BLaER1 treated with 17β-estradiol and CSF1 and Interleukin-3, amounts not matched to agents 10 nM and 100 nM (cell line): ENCODE results near the gene RETN.
A peak's percentile ranks its signal among the peaks of the same experiment; 100 is the strongest.

Experiments
- H3K27ac ChIP-seq, 11 experiments: shearing (Covaris generic); formaldehyde crosslinking; 2 replicates each; pipeline ENCODE4 v1.8.1; 2022
- H3K27me3 ChIP-seq, 11 experiments: shearing (Covaris generic); formaldehyde crosslinking; 2 replicates each; pipeline ENCODE4 v1.8.1; 2022
- H3K36me3 ChIP-seq, 11 experiments: shearing (Covaris generic); formaldehyde crosslinking; 2 replicates each; pipeline ENCODE4 v1.8.1; 2022
- H3K4me1 ChIP-seq, 10 experiments: shearing (Covaris generic); formaldehyde crosslinking; 2 replicates each; pipeline ENCODE4 v1.8.1; 2022
- H3K4me2 ChIP-seq, 11 experiments: shearing (Covaris generic); formaldehyde crosslinking; 2 replicates each; pipeline ENCODE4 v1.8.1; 2022
- H3K4me3 ChIP-seq, 10 experiments: shearing (Covaris generic); formaldehyde crosslinking; 2 replicates each; pipeline ENCODE4 v1.8.1; 2022
- H3K9ac ChIP-seq, 11 experiments: shearing (Covaris generic); formaldehyde crosslinking; 2 replicates each; pipeline ENCODE4 v1.8.1; 2022
- H3K9me3 ChIP-seq, 11 experiments: shearing (Covaris generic); formaldehyde crosslinking; replicated peaks in 1 of 11; 2 replicates each; pipeline ENCODE4 v1.8.1; 2022
- H4K20me1 ChIP-seq, 11 experiments: shearing (Covaris generic); formaldehyde crosslinking; 2 replicates each; pipeline ENCODE4 v1.8.1; 2022
- Cebpa-rat ChIP-seq, 11 experiments: shearing (Covaris generic); IDR thresholded peaks; 2 replicates each; pipeline ENCODE4 v1.8.1; 2022

RETN gene

GRCh38 chr19:7661744-7662538, 6.9 kb upstream of the RETN start:
- H3K4me1 ChIP-seq = peaks cover 25 to 54% (median 38%) of the 10 kb centered on the region in 10 experiments
- H3K4me3 ChIP-seq = no peak overlapping the region
- no peaks in the 10 kb centered on the region for H4K20me1 ChIP-seq
- no peak for TF ChIP-seq Cebpa-rat (IDR thresholded peaks at IDR 0.05)
- no peaks in the 10 kb centered on the region for H3K9me3 ChIP-seq
- H3K27me3 ChIP-seq = no peaks in the 10 kb centered on the region
- no peak overlapping the region for H3K27ac ChIP-seq
- H3K36me3 ChIP-seq = no peaks in the 10 kb centered on the region
- H3K9ac ChIP-seq = no peak overlapping the region
- peak overlapping the region in 6 of 11 experiments; percentile 2 to 37 (median 24); a peak in 7 of 22 replicates for H3K4me2 ChIP-seq

DNA sequence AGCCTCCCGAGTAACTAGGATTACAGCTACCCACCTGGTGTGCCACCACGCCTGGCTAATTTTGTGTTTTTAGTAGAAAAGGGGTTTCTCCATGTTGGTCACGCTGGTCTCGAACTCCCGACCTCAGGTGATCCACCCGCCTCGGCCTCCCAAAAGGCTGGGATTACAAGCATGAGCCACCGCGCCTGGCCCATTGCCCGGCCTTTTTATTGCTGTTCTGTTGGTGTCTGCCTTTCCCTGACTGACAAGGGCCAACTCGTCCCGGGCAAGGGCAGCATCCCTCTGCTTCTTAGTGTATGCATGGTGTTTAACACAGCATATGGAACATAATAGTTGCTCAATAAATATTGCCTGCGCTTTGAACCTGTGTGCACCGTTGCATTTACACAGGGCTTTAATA, 6.2 kb upstream of the RETN start:
- H3K27me3 ChIP-seq = no peaks in the 10 kb centered on the region
- H4K20me1 ChIP-seq = no peaks in the 10 kb centered on the region
- H3K27ac ChIP-seq = no peak overlapping the region
- no peaks in the 10 kb centered on the region for H3K36me3 ChIP-seq
- H3K4me2 ChIP-seq = no peak overlapping the region
- no peak overlapping the region for H3K9ac ChIP-seq
- H3K4me3 ChIP-seq = no peak overlapping the region
- H3K4me1 ChIP-seq = peaks cover 18 to 53% (median 31%) of the 10 kb centered on the region in 10 experiments
- H3K9me3 ChIP-seq = no peaks in the 10 kb centered on the region
- no peak for TF ChIP-seq Cebpa-rat (IDR thresholded peaks at IDR 0.05)

- H3K4me3 ChIP-seq = no peak overlapping the region
- H3K9ac ChIP-seq = no peak overlapping the region
- no peaks in the 10 kb centered on the region for H3K9me3 ChIP-seq
- H3K27me3 ChIP-seq = no peaks in the 10 kb centered on the region
- H4K20me1 ChIP-seq = no peaks in the 10 kb centered on the region
- H3K27ac ChIP-seq = no peak overlapping the region
- no peak overlapping the region for H3K4me2 ChIP-seq
- no peaks in the 10 kb centered on the region for H3K36me3 ChIP-seq
- no peak for TF ChIP-seq Cebpa-rat (IDR thresholded peaks at IDR 0.05)
- peaks cover 17 to 53% (median 30%) of the 10 kb centered on the region in 10 experiments for H3K4me1 ChIP-seq
Measured at GRCh38 chr19:7663706-7664105, 5.1 kb upstream of the RETN start.

- Histone ChIP-seq H3K36me3 (no peaks in the 10 kb centered on the region), H3K4me3 (no peak overlapping the region), H3K4me1 (peaks cover 27 to 60% (median 37%) of the 10 kb centered on the region in 10 experiments), H3K27me3 (no peaks in the 10 kb centered on the region), H3K9ac (peak overlapping the region in 1 of 11 experiments; percentile 3; a peak in 1 of 22 replicates), H3K4me2 (peak overlapping the region in 3 of 11 experiments; percentile 6 to 31 (median 16); a peak in 2 of 22 replicates), H3K9me3 (no peaks in the 10 kb centered on the region), H3K27ac (peak overlapping the region in 1 of 11 experiments; percentile 13; a peak in 1 of 22 replicates), H4K20me1 (no peaks in the 10 kb centered on the region)
- TF ChIP-seq Cebpa-rat (IDR thresholded peaks at IDR 0.05) = no peak
Measured at GRCh38 chr19:7665076-7665475, 3.8 kb upstream of the RETN start.

DNA sequence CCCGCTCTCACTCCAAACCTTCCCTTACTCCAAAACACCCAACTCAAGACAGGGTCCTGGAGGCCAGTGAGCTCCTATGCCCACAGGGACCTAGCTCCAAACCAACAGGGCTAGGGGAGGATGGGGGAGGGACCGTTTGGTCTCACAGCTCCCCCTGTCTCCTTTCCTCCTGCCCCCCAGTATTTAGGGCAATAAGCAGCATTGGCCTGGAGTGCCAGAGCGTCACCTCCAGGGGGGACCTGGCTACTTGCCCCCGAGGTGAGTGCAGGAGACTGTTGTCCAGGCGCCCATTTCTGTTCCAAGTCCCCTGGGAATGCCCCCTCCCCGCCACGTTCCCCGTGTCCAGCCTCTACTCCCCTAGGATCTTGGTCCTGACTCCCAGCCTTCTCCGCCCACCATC, 792 bp downstream of the RETN start:
- Histone ChIP-seq H3K27ac (peak overlapping the region in 10 of 11 experiments; percentile 54 to 92 (median 88); a peak in 19 of 22 replicates), H3K4me2 (peak overlapping the region; percentile 84 to 100 (median 97)), H3K36me3 (no peaks in the 10 kb centered on the region), H4K20me1 (no peaks in the 10 kb centered on the region), H3K9me3 (peaks cover 0 to 18% (median 10%) of the 10 kb centered on the region in 11 experiments; a peak in 20 of 22 replicates), H3K9ac (peak overlapping the region in 10 of 11 experiments; percentile 63 to 86 (median 77); a peak in 20 of 22 replicates), H3K4me3 (peak overlapping the region in 9 of 10 experiments; percentile 30 to 74 (median 56); a peak in 16 of 20 replicates), H3K27me3 (peaks cover 0 to 4% (median 0%) of the 10 kb centered on the region in 11 experiments; a peak in 3 of 22 replicates), H3K4me1 (peaks cover 39 to 84% (median 60%) of the 10 kb centered on the region in 10 experiments)
- no peak for TF ChIP-seq Cebpa-rat (IDR thresholded peaks at IDR 0.05)

- H3K4me3 ChIP-seq = peak overlapping the region; percentile 15 to 74 (median 52); a peak in 19 of 20 replicates
- peak overlapping the region in 10 of 11 experiments; percentile 44 to 92 (median 86); a peak in 20 of 22 replicates for H3K27ac ChIP-seq
- peak overlapping the region; percentile 31 to 82 (median 68); a peak in 18 of 22 replicates for H3K9ac ChIP-seq
- H3K9me3 ChIP-seq = peaks cover 0 to 24% (median 13%) of the 10 kb centered on the region in 11 experiments; a peak in 20 of 22 replicates
- peaks cover 0 to 4% (median 0%) of the 10 kb centered on the region in 11 experiments; a peak in 3 of 22 replicates for H3K27me3 ChIP-seq
- H3K36me3 ChIP-seq = no peaks in the 10 kb centered on the region
- peak overlapping the region; percentile 84 to 100 (median 96) for H3K4me2 ChIP-seq
- no peaks in the 10 kb centered on the region for H4K20me1 ChIP-seq
- peaks cover 46 to 89% (median 65%) of the 10 kb centered on the region in 10 experiments for H3K4me1 ChIP-seq
- no peak for TF ChIP-seq Cebpa-rat (IDR thresholded peaks at IDR 0.05)
Measured at GRCh38 chr19:7670150-7670783, 1.4 kb downstream of the RETN start.

GRCh38 chr19:7670790-7671189, 1.9 kb downstream of the RETN start:
- Histone ChIP-seq H4K20me1 (no peaks in the 10 kb centered on the region), H3K27me3 (peaks cover 0 to 4% (median 0%) of the 10 kb centered on the region in 11 experiments; a peak in 3 of 22 replicates), H3K4me3 (peak overlapping the region in 9 of 10 experiments; percentile 15 to 74 (median 53); a peak in 17 of 20 replicates), H3K4me2 (peak overlapping the region; percentile 84 to 100 (median 96)), H3K27ac (peak overlapping the region in 10 of 11 experiments; percentile 44 to 92 (median 86); a peak in 20 of 22 replicates), H3K9me3 (peaks cover 0 to 29% (median 17%) of the 10 kb centered on the region in 11 experiments; a peak in 20 of 22 replicates), H3K4me1 (peaks cover 51 to 90% (median 68%) of the 10 kb centered on the region in 10 experiments), H3K36me3 (no peaks in the 10 kb centered on the region), H3K9ac (peak overlapping the region in 10 of 11 experiments; percentile 52 to 82 (median 68); a peak in 17 of 22 replicates)
- TF ChIP-seq Cebpa-rat (IDR thresholded peaks at IDR 0.05) = no peak

GRCh38 chr19:7672522-7672921, 3.7 kb downstream of the RETN start:
- no peak for TF ChIP-seq Cebpa-rat (IDR thresholded peaks at IDR 0.05)
- H3K4me2 ChIP-seq = peak overlapping the region in 5 of 11 experiments; percentile 43 to 98 (median 87); a peak in 8 of 22 replicates
- H4K20me1 ChIP-seq = no peaks in the 10 kb centered on the region
- no peaks in the 10 kb centered on the region for H3K36me3 ChIP-seq
- peaks cover 0 to 33% (median 21%) of the 10 kb centered on the region in 11 experiments; a peak in 20 of 22 replicates for H3K9me3 ChIP-seq
- no peak overlapping the region for H3K9ac ChIP-seq
- peak overlapping the region in 4 of 11 experiments; percentile 11 to 35 (median 22); a peak in 4 of 22 replicates for H3K27ac ChIP-seq
- peaks cover 0 to 9% (median 0%) of the 10 kb centered on the region in 11 experiments; a peak in 6 of 22 replicates for H3K27me3 ChIP-seq
- H3K4me1 ChIP-seq = peaks cover 68 to 97% (median 84%) of the 10 kb centered on the region in 10 experiments
- no peak overlapping the region for H3K4me3 ChIP-seq
